Fibroblast of skin of right quadriceps (primary cell): ENCODE results near the gene OR5K2.

Source experiments
- DNase-seq: peaks from one replicate; pipeline ENCODE4 v3.0.0-alpha.2; 2013

The OR5K2 gene

DNA sequence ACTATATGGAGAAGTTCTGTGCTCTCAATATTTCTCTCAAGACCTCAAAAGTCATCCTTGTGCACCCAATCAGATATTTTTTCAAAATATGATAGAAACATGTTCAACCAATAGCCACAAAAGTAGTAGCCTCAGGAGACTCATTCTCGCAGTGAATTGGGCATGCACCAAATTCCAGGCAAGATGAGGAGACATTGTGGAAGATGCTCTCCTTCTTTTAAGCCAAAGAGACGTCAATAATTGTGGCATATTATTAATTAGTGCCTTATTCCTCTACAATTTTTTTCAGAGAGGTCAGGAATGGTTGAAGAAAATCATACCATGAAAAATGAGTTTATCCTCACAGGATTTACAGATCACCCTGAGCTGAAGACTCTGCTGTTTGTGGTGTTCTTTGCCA is at the start of gene OR5K2:
Gene OR5K2, plus strand, starts transcription at position 301 of the 400 bp plus-strand sequence. Its CDS starts 0 bp downstream, at position 301.
- DNase-seq: no peak

DNA sequence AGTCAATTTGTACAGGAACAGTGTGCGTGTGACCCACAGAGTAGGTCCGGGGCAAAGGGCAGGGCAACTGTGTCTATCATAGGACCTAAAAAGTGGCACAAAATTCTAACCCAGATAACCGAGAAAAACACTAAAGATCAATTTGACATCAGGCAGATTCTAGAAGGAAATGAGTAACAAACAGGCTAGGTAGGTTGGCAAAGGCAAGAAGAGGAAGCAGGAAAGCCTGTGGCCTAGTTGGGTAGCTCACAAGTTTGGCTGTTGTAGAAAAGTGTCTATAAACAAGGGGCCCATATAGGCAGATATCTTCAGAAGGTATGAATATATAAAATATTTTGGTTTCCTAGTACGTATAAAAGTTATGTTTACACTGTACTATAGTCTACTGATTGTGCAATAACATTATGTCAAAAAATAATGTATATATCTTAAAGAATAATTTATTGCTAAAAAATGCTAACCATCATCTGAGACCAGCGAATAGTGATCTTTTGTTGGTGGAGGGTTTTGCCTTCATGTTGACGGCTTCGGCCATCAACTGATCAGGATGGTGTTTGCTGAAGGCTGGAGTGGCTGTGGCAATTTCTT is 47.8 kb upstream of the OR5K2 start:
- no peak for DNase-seq

DNA sequence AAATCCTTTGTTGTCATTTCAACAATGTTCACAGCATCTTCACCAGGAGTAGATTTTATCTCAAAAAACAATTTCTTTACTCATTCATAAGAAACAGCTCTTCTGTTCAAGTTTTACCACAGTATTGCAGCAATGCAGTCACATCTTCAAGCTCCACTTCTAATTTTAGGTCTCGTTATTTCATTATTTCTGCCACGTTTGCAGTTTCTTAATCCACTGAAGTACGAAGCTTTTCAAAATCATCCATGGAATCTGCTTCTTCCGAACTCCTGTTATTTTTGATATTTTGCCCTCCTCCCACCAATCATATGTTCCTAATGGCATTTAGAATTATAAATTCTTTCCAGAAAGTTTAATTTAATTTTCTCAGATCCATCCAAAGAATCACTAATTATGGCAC is 47.1 kb upstream of the OR5K2 start:
- no peak for DNase-seq

DNA sequence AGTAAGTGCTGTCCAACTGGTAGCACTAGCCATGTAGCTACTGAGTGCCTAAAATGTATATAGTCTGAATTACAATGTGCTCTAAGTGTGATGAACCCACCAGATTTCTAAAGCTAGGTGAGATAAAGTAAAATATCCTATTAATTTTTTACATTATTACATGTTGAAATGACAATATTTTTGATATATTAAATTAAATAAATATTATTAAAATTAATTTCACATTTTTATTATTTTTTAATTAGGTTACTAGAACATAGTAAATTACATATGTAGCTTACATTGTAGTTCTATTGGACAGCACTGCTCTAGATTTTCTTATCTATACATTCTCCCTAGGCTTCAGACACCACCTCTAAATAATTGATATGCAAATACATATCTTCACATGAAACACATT is 43.7 kb upstream of the OR5K2 start:
- DNase-seq: no peak

DNA sequence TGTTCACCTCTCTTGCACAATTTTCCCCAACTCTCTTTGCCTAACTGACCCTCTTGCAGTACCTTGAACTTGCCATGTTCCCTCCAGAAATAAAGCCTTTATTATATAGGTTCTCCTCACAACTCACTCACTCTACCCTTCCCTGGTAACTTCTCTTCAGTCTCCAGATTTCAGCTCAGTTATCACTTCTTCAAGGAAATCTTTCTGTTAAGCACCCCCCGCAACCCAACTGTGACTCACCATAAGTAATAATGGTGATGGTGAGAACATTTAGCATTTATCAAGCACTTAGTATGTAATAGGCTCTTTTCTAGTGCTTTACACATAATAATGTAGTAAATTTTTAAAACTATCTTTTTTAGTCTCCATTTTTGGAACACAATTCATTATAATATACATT is 42.6 kb upstream of the OR5K2 start:
- DNase-seq: no peak

DNA sequence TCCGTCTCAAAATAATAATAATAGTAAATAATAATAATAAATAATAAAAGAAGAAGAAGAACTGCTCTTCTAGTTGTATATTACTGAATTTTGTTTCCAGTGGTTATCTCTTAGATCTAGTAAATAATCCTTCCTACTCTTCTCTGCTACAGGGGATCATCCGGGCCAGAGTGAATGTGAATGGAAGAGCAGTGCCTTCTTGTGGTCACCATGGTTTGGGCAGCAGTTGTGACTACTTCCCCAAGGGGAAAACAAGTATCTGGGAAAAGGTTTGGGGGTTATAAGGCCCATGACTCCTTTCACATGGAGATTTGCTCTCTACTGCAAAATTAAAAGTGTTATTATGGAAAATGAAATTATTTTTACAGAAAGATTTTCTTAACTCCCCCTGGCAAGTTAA is 39.9 kb upstream of the OR5K2 start:
- DNase-seq: no peak

DNA sequence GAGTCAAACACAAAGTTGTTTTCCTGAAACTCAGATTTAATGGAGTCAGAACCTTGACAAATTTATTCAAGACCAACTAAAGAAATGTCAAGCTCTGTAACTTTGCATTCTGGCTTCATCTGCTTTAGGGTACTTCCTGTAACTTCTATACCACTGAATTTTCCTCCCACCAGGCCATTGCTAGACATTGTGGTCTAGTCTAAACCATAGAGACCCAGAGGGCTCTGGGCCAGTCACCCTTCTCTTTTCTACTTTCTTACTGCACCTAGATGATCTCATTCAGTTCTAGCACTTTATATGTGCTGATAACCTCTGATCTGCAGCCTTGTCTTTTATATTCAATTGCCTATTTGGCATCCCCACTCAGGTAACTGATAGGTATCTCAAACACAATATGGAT is 37.3 kb upstream of the OR5K2 start:
- no peak for DNase-seq

DNA sequence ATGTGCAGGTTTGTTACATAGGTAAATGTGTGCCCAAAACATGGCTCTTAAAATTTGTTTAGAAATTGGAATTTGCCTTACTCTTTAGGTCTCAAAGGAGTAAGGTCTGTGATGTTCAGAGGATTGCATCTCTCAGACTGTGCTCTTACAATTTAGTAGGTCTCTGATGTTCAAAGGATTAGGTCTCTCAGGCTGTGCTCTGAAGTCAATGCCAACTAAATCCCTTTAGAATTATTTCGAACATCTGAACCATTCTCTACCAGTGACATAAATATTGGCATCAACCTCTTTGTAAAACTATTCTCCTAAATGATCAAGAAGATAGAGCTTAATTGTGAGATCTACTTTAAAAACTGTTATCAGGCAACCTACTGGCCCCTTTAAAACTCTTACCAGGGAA is 34.6 kb upstream of the OR5K2 start, which contains the start of gene OR5K1:
Gene OR5K1, plus strand, starts transcription at position 301 of the 400 bp plus-strand sequence. CDS start 6,376 bp downstream, outside the sequence.
- DNase-seq: no peak

DNA sequence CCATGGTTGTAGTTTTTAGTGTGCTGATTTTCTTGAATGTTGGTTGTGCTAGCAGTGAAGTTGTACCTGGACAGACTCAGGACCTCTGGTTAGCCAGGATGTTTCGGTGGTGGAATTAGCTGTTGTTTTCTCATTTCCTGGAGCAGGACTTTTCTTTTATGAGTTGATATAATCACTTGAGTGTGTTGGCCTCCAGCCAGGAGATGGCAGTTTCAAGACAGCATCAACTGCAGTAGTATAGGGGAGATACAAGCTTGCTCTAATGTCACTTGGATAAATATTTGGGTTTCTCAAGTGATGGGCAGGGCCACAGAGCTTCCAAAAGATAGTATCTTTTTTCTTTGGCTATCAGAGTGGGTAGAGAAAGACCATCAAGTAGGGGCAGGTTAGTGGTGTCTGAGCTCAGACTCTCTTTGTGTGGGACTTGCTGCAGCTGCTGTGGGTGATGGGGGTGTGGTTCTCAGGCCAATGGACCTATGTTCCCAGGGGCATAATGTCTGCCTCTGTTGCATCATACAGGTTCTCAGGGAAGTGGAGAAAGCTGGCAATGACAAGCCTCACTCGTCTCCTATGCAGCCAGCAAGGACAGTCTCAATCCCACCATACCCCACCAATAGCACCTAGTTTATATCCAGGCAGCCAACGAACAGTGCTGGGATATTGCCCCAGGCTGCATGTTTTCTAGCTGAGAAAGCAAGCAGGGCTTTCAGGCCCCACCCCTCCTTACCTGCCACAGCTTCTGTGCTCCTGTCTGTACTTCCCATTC is 14.6 kb upstream of the OR5K2 start:
- no peak for DNase-seq

DNA sequence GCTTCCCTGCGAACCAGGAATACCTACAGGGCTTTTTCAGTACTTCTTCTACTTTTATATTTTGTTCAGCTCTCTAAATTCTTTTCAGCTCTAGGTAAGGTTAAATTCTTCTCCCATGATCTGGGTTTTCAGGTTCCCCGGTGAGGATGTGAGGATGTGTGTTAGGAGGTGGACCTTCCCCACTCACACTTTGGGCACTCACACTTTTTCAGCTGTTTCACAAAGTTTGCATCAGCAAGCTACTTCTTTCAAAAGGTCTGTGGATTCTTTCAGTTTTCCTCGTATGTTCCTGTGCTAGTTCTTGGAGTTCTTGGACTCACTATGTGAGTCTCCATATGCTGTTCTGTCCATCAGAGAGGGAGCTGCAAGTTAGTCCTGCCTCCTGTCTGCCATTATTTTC is 13.9 kb upstream of the OR5K2 start:
- no peak for DNase-seq

DNA sequence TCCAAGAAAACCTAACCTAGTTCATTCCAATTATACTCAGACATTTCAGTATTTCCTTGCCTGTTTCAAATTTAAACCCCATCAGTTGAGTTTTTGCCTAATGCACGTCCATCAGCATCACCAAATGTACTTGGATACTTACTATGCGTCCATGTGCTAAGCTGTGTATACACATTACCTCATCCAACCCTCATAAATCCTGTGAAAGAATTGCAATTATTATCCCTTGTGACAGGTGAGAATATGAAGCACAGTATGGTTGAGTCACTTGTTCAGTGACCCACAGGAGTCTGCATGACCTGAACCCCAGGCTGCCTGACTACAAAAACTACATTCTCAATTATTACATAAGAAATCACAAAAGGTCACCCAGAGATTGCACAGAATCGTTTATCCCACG is 2.5 kb downstream of the OR5K2 start:
- DNase-seq: no peak

DNA sequence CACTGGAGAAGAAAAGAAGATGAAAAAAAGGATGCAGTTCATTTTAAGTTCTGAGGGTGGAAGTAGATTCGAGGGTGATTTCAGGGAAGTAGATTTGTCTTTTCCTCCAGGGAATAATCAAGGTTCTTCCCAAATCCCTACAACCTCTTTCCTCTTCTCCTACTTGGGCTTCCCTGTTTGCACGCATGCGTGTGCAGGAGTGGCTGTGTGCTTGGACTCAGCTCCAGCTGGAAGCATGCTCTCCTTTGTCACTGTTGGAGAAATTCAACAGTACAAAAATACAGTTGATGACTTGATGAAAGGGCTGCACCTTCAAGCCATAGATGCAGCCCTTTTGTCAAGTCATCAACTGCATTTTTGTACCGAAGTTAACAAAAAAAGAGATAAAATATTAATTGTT is 3.8 kb downstream of the OR5K2 start:
- no peak for DNase-seq

DNA sequence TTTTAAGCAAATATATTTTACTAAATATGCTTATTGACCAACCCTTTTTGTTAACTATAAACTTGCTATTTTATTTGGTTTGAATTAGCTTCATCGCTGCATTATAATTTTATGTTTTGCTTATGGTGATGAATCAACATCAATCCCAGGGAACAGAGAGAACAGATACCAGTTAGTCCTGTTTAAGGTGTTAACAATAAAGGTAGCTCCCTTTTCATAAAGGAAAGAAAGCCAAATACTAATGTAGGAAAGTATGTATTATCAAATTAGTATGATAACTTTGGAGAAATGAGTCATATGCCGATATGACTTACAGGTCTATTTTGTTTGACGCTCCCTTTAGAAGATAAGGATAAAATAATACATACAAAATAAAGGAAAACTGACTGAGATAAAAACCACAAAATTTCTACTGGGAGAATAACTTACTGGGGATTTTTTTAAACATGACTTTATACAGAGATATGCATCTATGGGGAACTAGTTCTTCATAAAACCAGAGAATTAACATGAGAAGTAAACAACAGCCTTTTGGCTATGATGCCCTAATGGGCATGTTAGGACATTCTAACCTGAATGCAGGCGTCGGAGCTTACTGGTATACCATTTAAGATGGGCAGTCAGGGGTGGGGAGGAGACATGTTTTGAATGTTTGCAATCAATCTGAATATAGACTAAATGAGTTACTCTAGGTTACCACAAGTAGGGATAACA is 4.5 kb downstream of the OR5K2 start:
- no peak for DNase-seq

DNA sequence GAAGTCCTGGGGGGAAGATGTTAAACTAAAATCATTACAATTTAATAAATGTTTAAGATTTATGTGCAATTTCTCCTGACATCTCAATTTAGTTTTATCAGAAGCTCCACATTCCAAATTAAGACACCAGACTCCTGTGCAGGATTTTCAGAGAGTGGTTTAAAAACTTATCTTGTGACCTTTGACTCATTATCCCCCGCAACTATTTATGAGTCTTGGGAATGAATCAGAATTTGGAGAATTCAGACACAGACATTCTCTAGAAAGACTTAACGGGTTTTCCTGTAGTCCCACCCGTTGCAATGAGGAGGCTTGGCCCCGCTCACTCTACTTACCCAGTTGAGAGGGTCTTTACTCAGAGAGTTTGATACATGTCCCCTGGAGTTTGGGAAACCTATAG is 7.1 kb downstream of the OR5K2 start:
- no peak for DNase-seq

DNA sequence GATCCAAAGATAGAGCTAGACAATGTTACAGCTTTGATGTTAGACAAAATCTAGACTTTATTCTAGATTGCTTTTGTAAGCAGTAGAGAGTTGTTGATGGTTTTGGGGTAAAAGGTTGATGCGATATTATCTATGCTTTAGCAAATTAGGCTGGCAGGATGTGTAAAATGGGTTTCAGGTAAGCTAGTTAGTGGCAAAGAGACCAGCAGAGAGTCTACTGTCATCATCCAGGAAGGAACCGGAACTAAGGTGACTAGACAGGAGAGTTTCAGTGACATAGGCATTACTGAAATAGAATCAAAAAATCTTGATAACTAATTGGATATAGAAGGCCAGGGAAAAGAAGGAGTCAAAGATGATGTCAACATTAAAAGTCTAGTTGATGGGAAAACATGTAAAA is 11.1 kb downstream of the OR5K2 start:
- DNase-seq: no peak

DNA sequence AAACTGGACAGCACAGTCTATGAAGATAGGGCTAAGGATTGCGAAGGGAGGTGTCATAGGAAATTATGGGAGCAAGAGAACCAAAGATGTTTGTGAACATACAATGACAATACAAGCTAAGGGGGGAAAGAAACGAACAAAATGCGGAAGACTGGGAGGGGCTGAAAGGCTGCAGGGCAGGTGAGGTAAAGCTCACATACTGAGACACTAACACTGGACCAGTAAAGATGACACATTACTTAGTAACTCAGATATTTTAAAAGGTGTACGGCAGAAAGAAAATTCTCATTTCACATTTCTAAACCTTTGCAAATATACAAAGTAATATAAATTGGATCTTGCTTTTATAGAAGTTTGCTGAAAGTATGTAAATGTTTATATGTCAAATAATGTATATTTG is 15.1 kb downstream of the OR5K2 start:
- no peak for DNase-seq

DNA sequence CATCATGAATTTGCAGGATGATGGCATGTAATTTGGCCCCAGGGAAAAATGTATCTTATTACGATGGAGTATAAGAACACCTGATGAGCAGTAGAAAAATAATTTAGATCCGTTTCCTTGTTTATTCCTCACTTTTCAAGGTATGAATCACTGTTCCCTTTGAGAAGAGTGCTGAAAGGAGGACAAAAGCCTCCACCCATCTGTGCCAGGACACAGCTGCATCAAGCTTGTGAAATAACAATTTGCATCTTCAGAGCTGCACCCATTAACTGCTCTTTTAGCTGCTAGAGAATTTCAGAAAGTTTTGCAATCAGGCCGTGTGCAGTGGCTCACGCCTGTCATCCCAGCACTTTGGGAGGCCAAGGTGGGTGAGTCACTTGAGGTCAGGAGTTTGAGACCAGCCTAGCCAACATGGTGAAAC is 15.6 kb downstream of the OR5K2 start:
- DNase-seq: peak; percentile 10

DNA sequence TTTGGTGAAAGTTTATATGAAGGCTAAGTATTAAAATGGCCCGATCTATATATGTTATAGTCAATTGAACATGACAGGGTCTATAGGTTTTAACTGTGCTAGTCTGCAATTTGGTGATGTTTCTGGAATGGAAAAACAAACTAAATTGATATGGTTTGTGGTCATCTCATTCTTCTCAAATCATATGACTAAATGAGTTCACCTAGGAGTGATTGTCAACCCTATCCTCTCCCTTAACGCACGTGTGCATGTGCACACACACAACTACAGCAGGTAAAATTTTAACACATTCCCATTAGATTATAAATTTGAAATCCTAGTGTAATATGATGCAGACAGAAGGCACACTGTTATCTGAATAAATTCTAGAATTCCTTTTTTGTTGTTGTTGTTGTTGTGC is 16.3 kb downstream of the OR5K2 start:
- no peak for DNase-seq

DNA sequence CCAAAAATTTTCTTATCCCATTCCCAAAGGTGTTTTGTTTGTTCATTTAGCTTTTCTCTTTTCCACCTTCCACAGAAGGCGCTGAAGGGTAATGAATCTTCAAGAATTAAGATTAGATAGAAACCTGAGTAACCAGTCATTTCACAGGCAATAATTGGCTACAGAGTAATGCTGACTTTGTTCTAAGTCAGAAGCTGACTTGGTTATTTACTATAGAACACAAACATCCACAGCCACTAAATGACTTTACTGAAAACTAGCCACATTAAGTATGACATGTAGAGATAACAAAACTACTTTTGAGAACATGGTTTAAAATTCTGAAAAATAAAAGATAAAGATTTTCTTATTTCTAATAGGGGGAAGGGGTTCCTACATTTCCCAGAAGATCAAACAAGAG is 17.5 kb downstream of the OR5K2 start:
- DNase-seq: no peak

DNA sequence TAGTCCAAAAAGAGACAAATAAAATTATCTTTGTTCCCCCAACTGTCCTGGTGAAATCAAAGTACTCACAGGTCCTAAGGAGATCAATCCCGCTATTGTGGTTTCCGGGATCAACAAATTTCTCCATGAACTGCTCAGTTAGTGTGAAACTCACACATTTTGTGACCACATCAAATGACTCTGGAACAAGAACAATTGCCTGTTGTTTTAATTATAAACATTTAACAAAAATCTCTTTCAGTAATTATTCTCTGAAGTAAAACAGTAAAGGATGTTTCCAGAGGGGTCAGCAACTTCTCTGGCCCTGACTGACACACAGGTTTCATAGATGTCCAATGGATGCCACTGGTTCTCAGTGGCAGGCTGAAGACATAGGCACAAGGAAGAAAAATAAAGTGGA is 21.3 kb downstream of the OR5K2 start:
- no peak for DNase-seq

DNA sequence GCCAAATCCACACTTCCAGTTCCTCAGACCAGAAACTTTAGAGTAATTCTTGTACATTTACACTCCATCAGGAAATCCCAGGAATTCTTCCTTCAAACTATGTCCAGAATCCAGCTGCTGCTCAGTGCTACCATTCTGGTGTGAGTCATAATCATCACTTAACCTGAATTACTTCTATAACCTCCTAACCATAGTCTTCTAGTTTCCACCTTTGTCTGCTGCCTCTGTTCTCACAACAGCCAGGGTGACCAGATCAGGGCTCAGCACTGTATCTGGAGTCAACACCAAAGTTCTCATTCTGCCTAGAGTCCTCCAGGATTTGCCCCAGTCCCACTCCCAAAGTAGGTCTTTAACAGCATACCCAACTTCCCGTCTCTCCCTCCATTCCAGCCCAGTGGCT is 21.9 kb downstream of the OR5K2 start:
- DNase-seq: no peak

DNA sequence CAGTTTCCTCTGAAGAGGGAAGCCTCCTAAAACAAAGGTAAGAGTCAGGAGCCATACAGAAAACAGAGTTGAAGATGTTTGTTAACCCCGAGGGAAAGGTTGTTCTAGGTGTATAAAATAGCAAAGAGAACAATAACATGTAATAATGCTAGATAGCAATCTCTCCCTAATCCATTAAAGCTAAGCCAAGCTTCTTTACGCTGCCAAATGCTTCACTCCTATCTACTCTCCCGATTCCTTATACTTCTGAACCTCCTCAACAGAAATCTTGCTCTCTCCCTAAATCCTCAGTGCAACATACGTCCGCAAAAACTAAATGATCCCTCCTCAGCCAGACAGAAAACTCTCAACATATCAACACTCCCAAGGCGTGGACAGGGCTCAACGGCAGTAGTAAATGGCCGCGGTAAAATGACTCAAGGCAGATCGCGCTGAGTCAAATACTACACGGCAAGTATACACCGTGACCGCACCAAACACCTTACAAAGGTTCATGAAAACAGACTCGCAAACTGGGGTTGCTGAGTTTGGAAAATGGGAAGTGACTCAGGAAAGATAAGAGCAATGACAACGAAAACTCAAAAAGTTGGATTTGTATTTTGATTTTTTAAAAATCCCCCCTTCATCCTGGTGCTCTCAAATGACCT is 24.5 kb downstream of the OR5K2 start:
- peak; percentile 57 for DNase-seq

DNA sequence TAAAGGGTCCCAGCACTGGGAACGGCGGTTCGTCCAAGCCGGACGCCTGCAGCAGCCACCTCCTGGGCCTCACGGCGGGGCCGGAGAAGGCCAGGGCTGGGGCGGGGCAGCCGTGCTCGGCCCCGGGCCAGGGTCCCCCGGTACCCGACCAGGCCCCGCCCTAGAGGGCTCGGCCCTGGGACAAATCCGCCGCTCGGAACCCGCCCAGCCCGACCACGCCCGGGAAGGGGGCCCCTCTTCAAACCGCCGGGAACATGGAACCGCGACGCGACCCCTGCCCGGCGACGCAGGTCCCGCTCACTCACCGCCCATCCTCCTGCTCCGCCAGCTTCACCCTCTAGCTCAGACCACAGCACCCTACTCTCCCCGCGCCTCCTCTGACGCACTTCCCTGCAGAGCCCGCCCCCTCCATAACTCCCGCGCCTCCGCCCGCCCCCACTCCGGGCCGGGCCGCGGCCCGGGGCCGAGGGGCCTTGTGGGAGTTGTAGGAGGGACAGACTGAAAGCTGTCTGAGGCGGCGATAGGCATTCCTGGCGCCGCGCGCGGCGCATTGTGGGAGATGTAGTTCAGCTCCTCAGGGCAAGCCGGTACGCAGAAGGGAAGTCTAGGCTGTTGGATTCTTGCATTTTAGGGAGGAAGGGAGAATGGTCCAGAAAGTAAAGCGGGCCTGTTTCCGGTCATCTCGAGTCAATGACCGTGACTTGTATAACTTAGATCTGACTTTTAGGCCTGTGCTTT is 25.2 kb downstream of the OR5K2 start, which contains the start of gene CLDND1:
Gene CLDND1, minus strand, starts transcription at position 359 of the 738 bp plus-strand sequence. CDS start 1,478 bp downstream, outside the sequence.
- DNase-seq: peak; percentile 97
